ENCODE results near the gene TIMM44. TPM values are rescaled to one million over a fixed set of nuclear protein-coding genes. Genes with fewer than 3 reads are reported as not detected.
A peak's percentile ranks its signal among the peaks of the same experiment; 100 is the strongest.

Gene TIMM44
- total RNA-seq, 1 donor from 2014 or later: 43.7 TPM

- Histone ChIP-seq H3K9ac (no peak overlapping the region), H3K9me3 (ENCODE audit: low read depth) (no peaks in the 10 kb centered on the region), H3K4me3 (no peak overlapping the region), H3F3A (ENCODE audit: low read depth) (peaks cover 19% of the 10 kb centered on the region), H3K27ac (no peak overlapping the region), H3K4me1 (no peaks in the 10 kb centered on the region), H3K27me3 (no peaks in the 10 kb centered on the region), H3K4me2 (no peak overlapping the region), H2AFZ (replicated peaks) (no peak overlapping the region), H4K20me1 (ENCODE audit: low read depth) (peaks cover 37% of the 10 kb centered on the region), H3K79me2 (ENCODE audit: low read depth) (peaks cover 17% of the 10 kb centered on the region), H3K36me3 (peaks cover 4% of the 10 kb centered on the region)
- H3K27ac Mint-ChIP-seq: peak overlapping the region; percentile 81
- no peaks in the 10 kb centered on the region for H3K9me3 Mint-ChIP-seq
- no peaks in the 10 kb centered on the region for H3K4me1 Mint-ChIP-seq
- no peaks in the 10 kb centered on the region for H3K27me3 Mint-ChIP-seq (ENCODE audit: insufficient read depth, low read depth)
- no peak overlapping the region for H3K4me3 Mint-ChIP-seq
- peaks cover 25% of the 10 kb centered on the region for H3K36me3 Mint-ChIP-seq
- DNase-seq (ENCODE audit: low spot score): no peak
- no peak for TF ChIP-seq EZH2 (IDR thresholded peaks at IDR 0.05)
- TF ChIP-seq, protein P1, sequence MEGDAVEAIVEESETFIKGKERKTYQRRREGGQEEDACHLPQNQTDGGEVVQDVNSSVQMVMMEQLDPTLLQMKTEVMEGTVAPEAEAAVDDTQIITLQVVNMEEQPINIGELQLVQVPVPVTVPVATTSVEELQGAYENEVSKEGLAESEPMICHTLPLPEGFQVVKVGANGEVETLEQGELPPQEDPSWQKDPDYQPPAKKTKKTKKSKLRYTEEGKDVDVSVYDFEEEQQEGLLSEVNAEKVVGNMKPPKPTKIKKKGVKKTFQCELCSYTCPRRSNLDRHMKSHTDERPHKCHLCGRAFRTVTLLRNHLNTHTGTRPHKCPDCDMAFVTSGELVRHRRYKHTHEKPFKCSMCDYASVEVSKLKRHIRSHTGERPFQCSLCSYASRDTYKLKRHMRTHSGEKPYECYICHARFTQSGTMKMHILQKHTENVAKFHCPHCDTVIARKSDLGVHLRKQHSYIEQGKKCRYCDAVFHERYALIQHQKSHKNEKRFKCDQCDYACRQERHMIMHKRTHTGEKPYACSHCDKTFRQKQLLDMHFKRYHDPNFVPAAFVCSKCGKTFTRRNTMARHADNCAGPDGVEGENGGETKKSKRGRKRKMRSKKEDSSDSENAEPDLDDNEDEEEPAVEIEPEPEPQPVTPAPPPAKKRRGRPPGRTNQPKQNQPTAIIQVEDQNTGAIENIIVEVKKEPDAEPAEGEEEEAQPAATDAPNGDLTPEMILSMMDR (IDR thresholded peaks at IDR 0.05): no peak
- TF ChIP-seq EZH2phosphoT487 (IDR thresholded peaks at IDR 0.05): no peak
Observed at GRCh38 chr19:7965921-7966665, 22.6 kb upstream of the TIMM44 start.

DNA sequence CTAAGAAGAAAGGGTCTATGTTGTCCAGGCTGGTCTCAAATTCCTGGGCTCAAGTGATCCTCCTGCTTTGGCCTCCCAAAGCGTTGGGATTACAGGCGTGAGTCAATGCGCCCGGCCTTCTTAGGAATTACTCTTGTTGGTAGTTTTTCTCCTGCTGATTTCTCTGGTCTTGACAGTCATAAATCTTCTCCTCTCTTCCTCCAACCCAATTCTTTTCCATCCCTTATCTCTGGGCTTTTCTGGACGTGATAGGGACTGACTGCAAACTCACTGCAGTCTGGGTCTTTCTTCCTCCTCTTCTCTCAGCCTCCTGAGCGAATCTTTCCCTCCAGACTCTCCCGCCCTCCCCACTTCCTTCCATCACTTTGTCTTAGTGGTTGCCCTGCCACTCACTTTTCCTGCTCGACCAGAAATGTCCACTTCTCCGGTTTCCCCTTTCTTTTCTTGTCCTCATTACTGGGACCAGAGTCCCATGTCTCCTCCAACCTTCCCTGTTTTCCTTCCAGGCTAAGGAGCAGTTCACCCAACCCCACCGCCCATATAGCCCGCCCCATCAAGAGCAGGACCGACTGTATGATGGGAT lies 21.9 kb upstream of the TIMM44 start:
- H2AFZ ChIP-seq (replicated peaks): no peak overlapping the region
- no peak for DNase-seq (ENCODE audit: low spot score)
- no peak overlapping the region for H3K4me3 ChIP-seq
- H3K9ac ChIP-seq: no peak overlapping the region
- Mint-ChIP-seq H3K27me3 (ENCODE audit: insufficient read depth, low read depth) (no peaks in the 10 kb centered on the region), H3K4me1 (no peaks in the 10 kb centered on the region), H3K36me3 (peaks cover 25% of the 10 kb centered on the region), H3K27ac (no peak overlapping the region), H3K4me3 (no peak overlapping the region), H3K9me3 (no peaks in the 10 kb centered on the region)
- H3K4me1 ChIP-seq: no peaks in the 10 kb centered on the region
- H3K9me3 ChIP-seq (ENCODE audit: low read depth): no peaks in the 10 kb centered on the region
- H3K27me3 ChIP-seq: no peaks in the 10 kb centered on the region
- no peak for TF ChIP-seq EZH2phosphoT487 (IDR thresholded peaks at IDR 0.05)
- TF ChIP-seq, protein P1 (IDR thresholded peaks at IDR 0.05): no peak
- TF ChIP-seq EZH2 (IDR thresholded peaks at IDR 0.05): no peak
- peaks cover 13% of the 10 kb centered on the region for H3K79me2 ChIP-seq (ENCODE audit: low read depth)
- peaks cover 4% of the 10 kb centered on the region for H3K36me3 ChIP-seq
- H3K27ac ChIP-seq: no peak overlapping the region
- H4K20me1 ChIP-seq (ENCODE audit: low read depth): peaks cover 33% of the 10 kb centered on the region
- H3K4me2 ChIP-seq: no peak overlapping the region
- peaks cover 22% of the 10 kb centered on the region for H3F3A ChIP-seq (ENCODE audit: low read depth)

- Histone ChIP-seq H3K9ac (no peak overlapping the region), H3K4me3 (no peak overlapping the region), H3K9me3 (ENCODE audit: low read depth) (no peaks in the 10 kb centered on the region), H3K4me2 (no peak overlapping the region), H2AFZ (replicated peaks) (no peak overlapping the region), H3K36me3 (peaks cover 4% of the 10 kb centered on the region), H3F3A (ENCODE audit: low read depth) (peaks cover 29% of the 10 kb centered on the region), H4K20me1 (ENCODE audit: low read depth) (peaks cover 26% of the 10 kb centered on the region), H3K4me1 (no peaks in the 10 kb centered on the region), H3K27me3 (no peaks in the 10 kb centered on the region), H3K27ac (no peak overlapping the region), H3K79me2 (ENCODE audit: low read depth) (no peaks in the 10 kb centered on the region)
- Mint-ChIP-seq H3K27me3 (ENCODE audit: insufficient read depth, low read depth) (no peaks in the 10 kb centered on the region), H3K36me3 (peaks cover 21% of the 10 kb centered on the region), H3K4me3 (no peak overlapping the region), H3K4me1 (no peaks in the 10 kb centered on the region), H3K27ac (no peak overlapping the region), H3K9me3 (no peaks in the 10 kb centered on the region)
- DNase-seq (ENCODE audit: low spot score): no peak
- TF ChIP-seq, protein P1 (IDR thresholded peaks at IDR 0.05): no peak
- TF ChIP-seq EZH2phosphoT487 (IDR thresholded peaks at IDR 0.05) (no peak), EZH2 (IDR thresholded peaks at IDR 0.05) (no peak)
Observed at GRCh38 chr19:7963566-7963965, 20.1 kb upstream of the TIMM44 start.
